ENCODE results near the gene DCTD.

Gene DCTD

DNA sequence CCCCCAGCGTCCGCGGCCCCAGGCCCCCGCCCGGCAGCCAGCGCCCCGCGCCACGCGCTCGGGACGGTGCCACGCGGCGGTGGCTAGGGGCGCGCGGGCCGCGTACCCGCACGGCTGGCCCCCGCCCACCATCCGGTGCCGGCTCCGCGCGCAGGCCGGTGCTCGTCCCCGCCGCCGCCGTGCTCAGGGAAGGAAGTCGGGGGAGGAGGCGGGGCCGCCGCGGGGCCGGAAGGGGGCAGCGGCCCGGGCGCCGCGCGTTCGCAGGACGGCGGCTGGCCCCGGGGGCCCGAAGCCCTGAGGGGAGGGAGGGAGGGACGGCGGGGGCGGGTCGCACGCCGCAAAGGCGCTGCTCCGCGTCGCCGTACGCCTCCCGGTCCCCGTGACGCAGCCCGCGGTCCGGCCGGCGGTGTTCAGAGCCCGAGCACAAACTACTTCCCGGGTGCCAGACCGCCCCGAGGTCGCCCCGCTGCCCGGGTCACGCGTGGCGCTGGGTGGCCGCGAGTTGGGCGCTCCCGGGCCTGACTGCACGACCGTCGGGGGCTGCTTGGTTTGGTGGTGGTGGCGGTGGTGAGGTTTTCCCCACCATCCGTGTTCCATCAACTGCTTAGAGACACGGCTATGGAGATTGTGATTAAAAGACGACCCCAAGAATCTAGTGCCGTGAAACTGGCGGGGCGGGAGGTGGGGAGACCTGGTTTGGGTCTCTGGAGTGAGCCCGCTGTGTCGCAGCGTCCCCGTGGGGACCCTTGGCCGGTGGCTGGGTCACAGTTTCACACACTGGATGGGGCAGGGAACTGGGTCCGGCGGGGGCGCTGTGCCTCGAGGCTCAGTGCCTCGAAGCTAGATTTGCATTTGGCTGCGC lies at the start of gene DCTD:
Gene DCTD, minus strand, starts transcription at position 205 of the 862 bp plus-strand sequence. CDS start 1,818 bp downstream, outside the sequence.
- DNase-seq (ENCODE audit: low spot score), result no peak

DNA sequence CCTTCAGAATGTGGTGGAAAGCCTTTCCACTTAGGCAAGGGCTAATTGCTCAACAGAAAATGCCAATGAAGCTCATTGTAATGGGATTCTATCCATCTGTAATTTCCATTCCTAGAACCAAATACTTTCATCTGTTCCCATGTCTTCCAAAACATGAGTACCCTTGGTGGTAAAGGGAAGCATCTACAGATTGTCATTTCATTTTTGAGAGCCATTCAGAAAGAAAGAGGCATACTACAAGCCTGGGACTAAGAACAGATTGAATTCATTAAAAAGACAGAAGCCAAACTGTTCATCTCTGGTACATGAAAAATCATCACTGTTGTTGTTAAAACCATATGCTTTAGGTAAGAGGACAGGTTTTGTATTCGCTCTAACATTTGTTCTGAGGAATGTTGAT lies 43.6 kb upstream of the DCTD start:
- DNase-seq (ENCODE audit: low spot score), result no peak

DNA sequence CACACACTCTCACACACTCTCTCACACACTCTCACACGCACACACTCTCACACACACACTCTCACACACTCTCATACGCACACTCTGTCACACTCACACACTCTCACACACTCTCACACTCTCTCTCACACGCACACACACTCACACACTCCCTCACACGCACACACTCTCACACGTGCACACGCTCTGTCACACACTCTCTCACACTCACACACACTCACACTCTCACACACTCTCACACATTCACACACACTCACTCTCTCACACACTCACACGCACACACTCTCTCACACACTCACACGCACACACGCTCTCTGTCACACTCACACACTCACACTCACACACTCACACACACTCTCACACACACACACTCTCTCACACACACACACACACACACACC lies 43.0 kb upstream of the DCTD start:
- DNase-seq (ENCODE audit: low spot score), result no peak

DNA sequence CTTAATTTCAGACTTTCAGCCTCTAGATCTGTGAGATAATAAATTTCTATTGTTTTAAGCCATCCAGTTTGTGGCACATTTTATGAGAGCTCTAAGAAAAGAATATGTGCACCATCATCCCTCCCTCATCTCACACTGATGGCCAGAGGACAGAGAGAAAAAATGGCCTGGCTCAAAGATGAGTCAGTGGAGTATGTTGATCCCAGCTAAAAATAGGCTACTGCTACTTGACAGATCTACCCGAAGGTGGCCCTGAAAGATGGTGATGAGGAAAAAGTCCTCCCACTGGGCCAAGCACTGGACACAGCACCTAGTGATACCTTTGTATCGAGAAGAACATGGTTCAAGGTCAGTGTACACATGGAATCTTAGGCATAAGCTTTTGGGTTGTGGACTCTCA lies 38.2 kb upstream of the DCTD start:
- DNase-seq (ENCODE audit: low spot score), result no peak

DNA sequence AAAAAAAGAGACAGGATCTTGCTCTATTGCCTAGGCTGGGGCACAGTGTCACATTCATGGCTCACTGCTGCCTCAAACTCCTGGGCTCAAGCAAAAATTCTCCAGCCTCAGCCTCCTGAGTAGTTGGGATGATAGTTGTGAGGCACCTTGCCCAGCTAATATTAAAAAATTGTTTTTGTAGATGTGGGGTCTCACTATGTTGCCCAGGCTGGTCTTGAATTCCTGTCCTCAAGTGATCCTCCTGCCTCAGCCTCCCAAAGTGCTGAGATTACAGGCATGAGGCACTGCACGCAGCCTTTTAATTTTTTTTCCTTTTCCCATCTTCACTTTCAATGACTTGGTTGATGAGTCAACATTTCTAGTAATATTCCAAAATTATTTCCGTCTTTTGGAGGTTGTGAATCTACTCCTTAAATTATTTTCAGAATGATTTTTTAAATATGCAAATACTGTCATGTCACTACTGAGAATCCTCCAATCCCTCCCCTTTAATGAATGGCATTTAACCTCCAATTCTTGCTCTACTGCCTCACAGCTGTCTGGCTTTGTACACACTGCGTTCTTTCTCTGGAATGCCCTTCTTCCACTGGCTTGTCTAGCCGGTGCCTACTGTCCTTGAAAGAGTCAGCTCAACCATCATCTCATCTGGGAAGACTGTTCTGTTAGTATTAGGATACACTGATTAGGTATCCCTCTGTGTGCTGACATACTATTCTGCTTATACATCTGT lies 27.5 kb upstream of the DCTD start:
- no peak for DNase-seq (ENCODE audit: low spot score)

GRCh38 chr4:182939680-182940079 lies 22.5 kb upstream of the DCTD start:
- no peak for DNase-seq (ENCODE audit: low spot score)

GRCh38 chr4:182938205-182938645 lies 21.0 kb upstream of the DCTD start:
- no peak for DNase-seq (ENCODE audit: low spot score)

DNA sequence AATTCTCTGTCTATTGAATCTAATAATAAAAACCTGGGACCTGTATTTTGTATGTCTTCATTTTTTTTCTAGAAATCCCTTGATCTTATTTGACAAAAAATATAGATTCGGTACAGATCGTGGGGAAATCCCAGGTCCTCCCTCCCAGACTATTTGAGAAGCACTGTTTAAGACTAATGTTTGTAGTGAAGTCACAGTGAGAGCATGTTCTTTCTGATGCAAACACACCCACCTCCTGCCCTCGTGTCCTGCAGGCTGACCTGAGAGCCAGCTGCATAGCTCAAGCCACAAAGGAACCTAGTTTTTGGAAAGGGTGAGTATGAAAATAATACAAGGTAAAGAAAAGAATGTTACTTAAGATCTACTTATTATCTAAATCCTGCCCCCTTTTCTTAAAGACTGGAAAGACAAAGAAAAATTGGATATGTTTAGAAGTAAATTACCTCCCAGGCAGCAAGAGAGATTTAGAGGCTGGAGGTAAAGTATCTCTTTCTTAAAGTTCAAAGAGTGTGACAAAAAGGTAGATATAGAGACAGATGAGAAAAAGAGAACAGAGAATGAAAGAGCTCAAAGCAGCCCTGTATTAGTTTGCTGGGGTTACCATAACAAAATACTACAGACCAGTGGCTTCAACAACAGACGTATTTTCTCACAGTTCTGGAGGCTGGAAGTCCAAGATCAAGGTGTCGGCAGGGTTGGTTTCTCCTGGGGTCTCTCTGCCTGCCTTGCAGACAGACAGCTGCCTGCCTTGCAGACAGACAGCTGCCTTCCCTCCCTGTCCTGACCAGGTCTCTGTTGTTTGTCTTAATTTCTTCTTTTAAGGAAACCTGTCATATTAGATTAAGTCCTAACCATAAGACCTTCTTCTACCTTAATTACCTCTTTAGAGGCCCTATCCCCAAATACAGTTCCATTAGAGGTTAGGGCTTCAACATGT lies 20.4 kb upstream of the DCTD start:
- DNase-seq (ENCODE audit: low spot score), result no peak

DNA sequence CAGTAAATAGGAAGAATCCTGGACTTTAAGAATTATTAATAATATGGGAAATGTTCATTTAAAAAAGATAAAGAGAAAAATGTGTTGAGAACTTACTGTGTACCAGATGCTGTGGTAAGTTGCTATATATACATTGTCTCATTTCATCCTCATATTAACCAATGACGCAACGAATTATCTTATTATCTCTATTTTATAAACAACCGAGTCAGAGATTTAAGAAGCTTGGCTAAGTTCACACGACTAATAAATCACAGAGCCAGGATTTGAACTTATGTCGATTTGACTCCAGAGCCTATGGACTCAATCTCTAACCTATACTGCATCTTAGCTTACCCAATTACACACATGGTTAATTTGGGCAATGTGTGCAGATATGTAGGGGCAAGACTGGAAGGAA lies 15.5 kb upstream of the DCTD start:
- no peak for DNase-seq (ENCODE audit: low spot score)

DNA sequence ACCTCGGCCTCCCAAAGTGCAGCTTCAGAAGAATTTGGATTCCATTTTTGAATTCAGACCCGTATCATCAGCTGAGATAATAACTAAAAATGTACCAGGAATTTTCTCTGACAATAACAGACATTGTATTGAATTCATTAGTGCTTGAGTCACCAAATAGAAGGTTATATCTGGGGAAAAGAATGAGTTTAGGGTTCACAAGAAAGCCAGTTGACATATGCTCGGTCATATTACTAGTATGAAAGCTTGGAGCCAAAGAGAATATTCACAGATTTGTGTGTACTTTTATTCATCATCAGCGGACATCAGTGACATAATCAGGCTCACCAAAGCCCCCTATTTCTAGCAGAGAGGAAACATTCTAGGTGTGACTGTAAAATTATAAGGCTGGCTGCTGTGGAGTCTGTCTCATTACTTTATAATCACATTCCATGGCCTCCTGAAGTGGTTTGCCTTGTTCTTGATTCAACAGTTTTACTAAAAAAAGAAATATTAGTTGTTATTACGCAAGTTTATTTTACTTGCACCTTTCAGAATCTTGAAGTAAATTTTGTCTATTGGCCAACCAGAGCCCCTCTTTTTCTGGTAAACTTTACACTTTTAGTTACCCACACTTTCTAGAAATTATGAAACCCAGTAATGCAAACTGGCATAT lies 14.6 kb upstream of the DCTD start:
- no peak for DNase-seq (ENCODE audit: low spot score)

- DNase-seq (ENCODE audit: low spot score), result no peak
Observed at GRCh38 chr4:182930889-182931288, 13.7 kb upstream of the DCTD start.

- DNase-seq (ENCODE audit: low spot score), result no peak
Observed at GRCh38 chr4:182929296-182929695, 12.1 kb upstream of the DCTD start.

- DNase-seq (ENCODE audit: low spot score), result no peak
Observed at GRCh38 chr4:182928061-182928460, 10.9 kb upstream of the DCTD start.

- DNase-seq (ENCODE audit: low spot score), result no peak
Observed at GRCh38 chr4:182927505-182927904, 10.3 kb upstream of the DCTD start.

GRCh38 chr4:182925855-182926254 lies 8.7 kb upstream of the DCTD start:
- no peak for DNase-seq (ENCODE audit: low spot score)

- DNase-seq (ENCODE audit: low spot score), result peak; percentile 32
Observed at GRCh38 chr4:182925298-182925757, 8.1 kb upstream of the DCTD start.

DNA sequence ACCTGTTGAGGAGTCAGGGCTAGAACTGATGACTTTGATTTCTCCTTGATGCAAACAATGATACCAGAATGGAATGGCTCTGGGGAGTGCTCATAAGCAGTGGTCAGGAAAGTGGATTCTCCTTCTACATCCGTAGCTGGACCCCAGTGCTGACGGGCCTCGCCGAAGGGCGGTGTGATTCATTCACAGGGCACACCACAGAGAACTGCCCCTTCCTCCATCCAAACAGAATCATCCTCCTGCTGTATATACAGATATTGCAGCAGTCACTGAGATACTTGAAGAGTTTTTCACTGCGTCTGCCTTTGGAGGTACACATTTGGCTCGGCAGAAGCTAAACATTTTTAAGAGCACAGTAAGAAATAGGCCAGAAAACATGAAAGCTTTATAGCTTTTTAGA lies 7.3 kb upstream of the DCTD start:
- DNase-seq (ENCODE audit: low spot score), result no peak

- no peak for DNase-seq (ENCODE audit: low spot score)
Observed at GRCh38 chr4:182923796-182924340, 6.7 kb upstream of the DCTD start.

GRCh38 chr4:182923366-182923765 lies 6.2 kb upstream of the DCTD start:
- DNase-seq (ENCODE audit: low spot score), result no peak

- no peak for DNase-seq (ENCODE audit: low spot score)
Observed at GRCh38 chr4:182922501-182923284, 5.5 kb upstream of the DCTD start.
